ENCODE results near the gene WDR74. TPM values are rescaled to one million over a fixed set of nuclear protein-coding genes. Genes with fewer than 3 reads are reported as not detected.

WDR74 gene
- total and polyA plus RNA-seq, 9 of the 15 experiments (the other 6 are each of a cell fraction or from before 2014, with no cell fraction given), result 32.7 to 210 (median 114) TPM

- TF ChIP-seq CREM (IDR thresholded peaks at IDR 0.05; ENCODE audit: low read depth) (peak; percentile 69), U2AF1 (optimal IDR thresholded peaks at IDR 0.05; ENCODE audit: low read depth, low read length) (peak; percentile 88), SAFB (IDR thresholded peaks at IDR 0.05; ENCODE audit: borderline replicate concordance, low read depth, low read length) (no peak), ETV1 (tag; conservative IDR thresholded peaks at IDR 0.05; ENCODE audit: low read depth) (peak; percentile 6; the same call in 1 of the 2 replicates), MXI1 (IDR thresholded peaks at IDR 0.05; ENCODE audit: low read depth, low read length) (peak; percentile 48), ETS1 (conservative IDR thresholded peaks at IDR 0.05; ENCODE audit: control insufficient read depth, low read depth, low read length) (peak; percentile 11), XRCC5 (IDR thresholded peaks at IDR 0.05; ENCODE audit: low read depth, low read length) (peak; percentile 94), ESRRA (IDR thresholded peaks at IDR 0.05; ENCODE audit: borderline replicate concordance, low read depth) (peak; percentile 57), EGR1 (conservative IDR thresholded peaks at IDR 0.05) (peak; percentile 72), ARID1B (IDR thresholded peaks at IDR 0.05) (0 out of 2 replicates have a peak, but pooled peaks have one; percentile 19), FOSL1 (tag; conservative IDR thresholded peaks at IDR 0.05) (no peak), ZNF146 (CRISPR knock-in tag; IDR thresholded peaks at IDR 0.05; ENCODE audit: unreplicated experiment) (peak; percentile 1), TBL1XR1 (IDR thresholded peaks at IDR 0.05; ENCODE audit: low read length in 2 of 2) (0 out of 4 replicates have a peak, but pooled peaks of 1 of the 2 experiments have one; percentile 47), HMGN3 (IDR thresholded peaks at IDR 0.05; ENCODE audit: borderline replicate concordance, extremely low read depth, insufficient read length, low read depth, low read length) (peak; percentile 52), HMBOX1 (IDR thresholded peaks at IDR 0.05) (no peak), KAT7 (CRISPR knock-in tag; IDR thresholded peaks at IDR 0.05; ENCODE audit: borderline replicate concordance) (0 out of 2 replicates have a peak, but pooled peaks have one; percentile 82), SMARCA5 (IDR thresholded peaks at IDR 0.05) (0 out of 2 replicates have a peak, but pooled peaks have one; percentile 13), GTF2F1 (IDR thresholded peaks at IDR 0.05; ENCODE audit: low read depth, low read length) (0 out of 2 replicates have a peak, but pooled peaks have one; percentile 30), RBM39 (optimal IDR thresholded peaks at IDR 0.05; ENCODE audit: low read depth, low read length) (peak; percentile 57), EP300 (IDR thresholded peaks at IDR 0.05; ENCODE audit: low read length) (peak; percentile 15; the same call in 1 of the 2 replicates), ZNF124 (CRISPR knock-in tag; IDR thresholded peaks at IDR 0.05) (no peak)
- TF ChIP-seq, protein P1, sequence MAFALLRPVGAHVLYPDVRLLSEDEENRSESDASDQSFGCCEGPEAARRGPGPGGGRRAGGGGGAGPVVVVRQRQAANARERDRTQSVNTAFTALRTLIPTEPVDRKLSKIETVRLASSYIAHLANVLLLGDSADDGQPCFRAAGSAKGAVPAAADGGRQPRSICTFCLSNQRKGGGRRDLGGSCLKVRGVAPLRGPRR (CRISPR knock-in tag; IDR thresholded peaks at IDR 0.05), result no peak
- TF ChIP-seq, protein P2, sequence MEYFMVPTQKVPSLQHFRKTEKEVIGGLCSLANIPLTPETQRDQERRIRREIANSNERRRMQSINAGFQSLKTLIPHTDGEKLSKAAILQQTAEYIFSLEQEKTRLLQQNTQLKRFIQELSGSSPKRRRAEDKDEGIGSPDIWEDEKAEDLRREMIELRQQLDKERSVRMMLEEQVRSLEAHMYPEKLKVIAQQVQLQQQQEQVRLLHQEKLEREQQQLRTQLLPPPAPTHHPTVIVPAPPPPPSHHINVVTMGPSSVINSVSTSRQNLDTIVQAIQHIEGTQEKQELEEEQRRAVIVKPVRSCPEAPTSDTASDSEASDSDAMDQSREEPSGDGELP (CRISPR knock-in tag; IDR thresholded peaks at IDR 0.05; ENCODE audit: borderline replicate concordance), result peak; percentile 59; the same call in 1 of the 2 replicates
- TF ChIP-seq, protein P3, sequence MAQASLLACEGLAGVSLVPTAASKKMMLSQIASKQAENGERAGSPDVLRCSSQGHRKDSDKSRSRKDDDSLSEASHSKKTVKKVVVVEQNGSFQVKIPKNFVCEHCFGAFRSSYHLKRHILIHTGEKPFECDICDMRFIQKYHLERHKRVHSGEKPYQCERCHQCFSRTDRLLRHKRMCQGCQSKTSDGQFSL (CRISPR knock-in tag; IDR thresholded peaks at IDR 0.05), result peak; percentile 59; the same call in 1 of the 2 replicates
- TF ChIP-seq, protein P3 (tag; IDR thresholded peaks at IDR 0.05), result no peak
These were observed 52.9 kb downstream of the WDR74 start (continued) for GRCh38 chr11:62786318-62787004.

Data from K562 (cell line).